Measurements from ENCODE around the gene SHROOM1.
A peak's percentile ranks its signal among the peaks of the same experiment; 100 is the strongest.
"Not testable (repeated sequence)": the region's sequence is repeated elsewhere in the genome, so short reads cannot be mapped to it uniquely, and the experiment has no call there.

SHROOM1 gene, protein sequence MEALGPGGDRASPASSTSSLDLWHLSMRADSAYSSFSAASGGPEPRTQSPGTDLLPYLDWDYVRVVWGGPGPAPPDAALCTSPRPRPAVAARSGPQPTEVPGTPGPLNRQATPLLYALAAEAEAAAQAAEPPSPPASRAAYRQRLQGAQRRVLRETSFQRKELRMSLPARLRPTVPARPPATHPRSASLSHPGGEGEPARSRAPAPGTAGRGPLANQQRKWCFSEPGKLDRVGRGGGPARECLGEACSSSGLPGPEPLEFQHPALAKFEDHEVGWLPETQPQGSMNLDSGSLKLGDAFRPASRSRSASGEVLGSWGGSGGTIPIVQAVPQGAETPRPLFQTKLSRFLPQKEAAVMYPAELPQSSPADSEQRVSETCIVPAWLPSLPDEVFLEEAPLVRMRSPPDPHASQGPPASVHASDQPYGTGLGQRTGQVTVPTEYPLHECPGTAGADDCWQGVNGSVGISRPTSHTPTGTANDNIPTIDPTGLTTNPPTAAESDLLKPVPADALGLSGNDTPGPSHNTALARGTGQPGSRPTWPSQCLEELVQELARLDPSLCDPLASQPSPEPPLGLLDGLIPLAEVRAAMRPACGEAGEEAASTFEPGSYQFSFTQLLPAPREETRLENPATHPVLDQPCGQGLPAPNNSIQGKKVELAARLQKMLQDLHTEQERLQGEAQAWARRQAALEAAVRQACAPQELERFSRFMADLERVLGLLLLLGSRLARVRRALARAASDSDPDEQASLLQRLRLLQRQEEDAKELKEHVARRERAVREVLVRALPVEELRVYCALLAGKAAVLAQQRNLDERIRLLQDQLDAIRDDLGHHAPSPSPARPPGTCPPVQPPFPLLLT

GRCh38 chr5:132830436-132831094, at the start of gene SHROOM1:
Gene SHROOM1, minus strand, starts transcription at chr5:132830647. Its CDS starts 4,507 bp downstream, at chr5:132826140.
- peak in 14 of 58 donors; percentile 21 to 59 (median 45) for DNase-seq

DNA sequence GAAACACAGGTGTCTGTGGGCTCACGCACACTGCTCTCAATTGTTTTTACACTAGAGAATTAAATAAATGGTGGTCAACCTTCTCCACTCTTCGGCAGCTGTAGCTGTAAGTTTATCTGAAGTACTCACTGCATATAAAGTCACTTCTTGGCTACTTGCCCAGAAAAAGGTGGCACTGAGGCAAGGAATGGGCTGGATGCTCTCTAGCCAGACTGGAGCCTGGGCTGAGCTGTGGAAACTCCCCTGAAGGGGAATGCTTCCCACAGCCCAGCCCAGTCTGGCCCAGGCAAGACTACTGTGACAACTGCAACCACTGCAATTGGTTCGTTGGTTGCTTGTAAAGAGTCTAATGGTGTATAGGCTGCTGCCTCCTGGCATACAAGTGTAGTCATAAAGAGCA, 47.5 kb upstream of the SHROOM1 start:
- DNase-seq = peak in 10 of 58 donors; percentile 3 to 35 (median 12)

DNA sequence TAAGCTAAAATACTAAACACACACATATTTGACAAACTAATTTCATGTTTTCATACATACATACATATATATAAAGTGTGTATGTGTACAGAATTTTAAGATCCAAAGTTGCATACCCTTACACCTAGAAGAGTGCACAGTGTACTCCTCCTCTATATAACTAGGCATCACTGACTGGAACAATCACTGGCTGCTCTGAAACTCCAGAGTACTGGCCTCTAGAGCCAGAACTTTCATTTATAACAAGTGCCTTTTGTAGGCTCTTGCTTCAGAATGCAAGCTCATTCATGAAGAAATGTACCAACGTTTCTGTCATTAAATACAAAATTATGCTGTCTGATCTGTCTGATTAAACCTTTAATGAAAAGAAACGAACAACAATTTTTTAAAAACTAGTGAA, 47.0 kb upstream of the SHROOM1 start:
- DNase-seq = peak in 1 of 58 donors; percentile 46

GRCh38 chr5:132876020-132876759, 45.7 kb upstream of the SHROOM1 start:
- no peak for DNase-seq

GRCh38 chr5:132873930-132874271, 43.5 kb upstream of the SHROOM1 start:
- DNase-seq = no peak

- no peak for DNase-seq
Measured at GRCh38 chr5:132873119-132873929, 42.9 kb upstream of the SHROOM1 start, which contains the start of gene LEAP2. Gene LEAP2, plus strand, starts transcription at chr5:132873668. Its CDS starts 27 bp downstream, at chr5:132873695.

DNA sequence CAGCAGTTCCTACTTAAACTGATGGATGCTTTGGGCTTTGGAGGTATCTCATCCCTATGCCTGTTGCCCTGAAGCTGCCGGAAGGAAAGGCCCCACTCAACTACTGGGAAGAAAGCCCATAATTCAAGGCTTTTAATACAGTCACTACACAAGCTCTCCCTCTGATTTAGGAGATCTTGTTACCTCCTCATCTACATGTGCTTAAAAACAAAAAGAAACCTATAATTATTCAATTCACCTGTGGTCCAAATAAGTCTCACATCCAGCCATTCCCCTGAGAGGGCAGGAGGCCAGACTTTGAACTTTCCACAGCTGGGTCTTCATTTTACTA, 42.3 kb upstream of the SHROOM1 start:
- DNase-seq = no peak

DNA sequence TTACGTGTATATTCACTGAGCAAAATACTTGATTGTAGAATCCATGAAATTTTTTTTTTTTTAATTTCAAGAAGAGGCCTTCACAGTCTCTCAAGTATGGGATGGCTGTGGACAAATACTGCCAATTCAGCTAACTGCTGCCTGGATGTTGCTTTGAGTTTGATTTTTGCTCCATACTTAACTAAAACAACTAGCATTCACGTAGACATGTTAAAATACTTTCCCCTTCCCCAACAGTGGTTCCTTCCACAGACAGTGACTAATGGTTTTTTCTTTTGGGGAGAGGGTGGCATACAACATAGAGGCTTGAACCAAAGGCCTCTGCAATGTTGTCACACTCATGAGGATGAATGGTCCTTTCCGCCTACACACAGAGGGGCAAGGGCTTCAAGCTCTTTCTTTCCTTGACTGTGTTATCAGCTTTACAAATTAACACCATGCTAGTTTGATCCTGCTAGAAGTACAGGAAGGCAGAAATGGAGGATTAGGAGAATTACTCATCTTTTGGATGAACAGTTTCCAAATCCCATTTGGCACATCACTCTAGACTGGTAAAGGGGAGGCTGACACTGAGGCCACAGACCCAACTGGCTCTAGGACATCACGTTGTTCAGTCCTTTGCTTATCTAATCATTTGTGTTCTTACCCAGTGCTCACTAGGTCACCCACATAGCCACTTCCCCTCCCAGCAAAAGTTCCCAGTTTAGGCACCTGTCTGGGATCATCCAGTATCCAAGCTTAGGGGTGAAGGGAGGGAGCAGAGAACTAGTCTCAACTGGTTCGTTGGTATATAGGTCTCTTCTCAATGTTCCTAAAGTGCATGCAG, 41.2 kb upstream of the SHROOM1 start:
- no peak for DNase-seq

DNA sequence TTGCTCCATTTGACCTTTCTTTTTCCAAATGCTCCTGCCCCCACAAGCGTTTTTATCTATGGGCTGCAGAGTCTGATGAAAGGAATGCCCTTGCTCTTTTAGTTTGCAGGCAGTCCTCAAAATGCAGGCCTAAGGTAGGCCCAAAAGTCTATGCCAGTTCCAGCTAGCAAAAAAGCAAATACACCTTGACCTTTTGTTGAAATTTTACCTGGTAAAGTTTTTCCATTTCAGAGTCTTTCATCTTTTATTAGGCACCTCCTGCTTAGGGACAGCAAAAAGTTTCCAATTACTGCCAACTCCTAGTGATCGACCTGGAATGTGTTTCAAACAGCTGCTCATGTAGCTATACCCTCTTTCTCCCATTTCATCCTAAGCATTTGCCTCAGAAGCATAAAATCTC, 40.4 kb upstream of the SHROOM1 start:
- DNase-seq = no peak

DNA sequence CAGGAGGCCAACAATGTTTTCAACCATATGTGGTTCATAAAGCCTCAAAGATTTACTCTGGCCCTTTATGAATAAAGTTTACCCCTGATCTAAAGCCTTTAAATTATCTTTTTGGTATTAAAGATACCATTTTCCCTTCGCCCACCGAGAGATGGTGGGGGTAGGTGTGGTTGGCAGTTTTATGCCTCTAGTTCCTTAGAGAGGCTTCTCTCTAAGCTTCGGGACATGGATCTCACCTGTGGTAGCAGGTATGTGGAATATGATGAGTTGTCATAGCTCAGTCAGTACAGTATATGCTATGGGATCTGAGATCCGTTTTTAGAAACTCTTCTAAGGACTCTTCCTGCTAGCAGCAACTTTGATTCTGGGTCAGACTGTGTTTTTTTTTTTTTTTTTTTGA, 38.3 kb upstream of the SHROOM1 start:
- DNase-seq = no peak

DNA sequence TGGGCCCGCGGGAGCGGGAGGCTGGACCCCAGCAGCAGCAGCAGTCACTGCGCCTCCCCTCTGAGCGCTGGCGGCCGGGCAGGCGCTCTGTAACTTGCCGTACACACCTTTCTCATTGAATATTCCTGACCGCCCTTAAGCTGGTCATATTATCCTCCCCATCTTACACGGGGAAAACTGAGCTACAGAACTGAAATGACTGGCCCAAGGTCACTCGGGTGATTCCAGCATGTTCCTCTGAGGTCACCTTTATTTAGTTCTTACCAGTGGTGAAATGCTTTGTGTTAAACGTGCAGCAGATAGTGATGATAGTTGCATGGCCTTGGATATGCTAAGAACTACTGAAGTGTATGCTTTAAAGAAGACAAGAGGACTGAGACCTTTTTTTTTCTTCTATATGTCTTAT, 36.6 kb upstream of the SHROOM1 start:
- no peak for DNase-seq

- DNase-seq = peak; percentile 68 to 100 (median 97)
Measured at GRCh38 chr5:132866342-132867045, 36.0 kb upstream of the SHROOM1 start, which contains the start of the genes GDF9 and UQCRQ. Gene GDF9, minus strand, starts transcription at chr5:132866469. Its CDS starts 1,936 bp downstream, at chr5:132864533. Gene UQCRQ, plus strand, starts transcription at chr5:132866642. Its CDS starts 240 bp downstream, at chr5:132866882.

DNA sequence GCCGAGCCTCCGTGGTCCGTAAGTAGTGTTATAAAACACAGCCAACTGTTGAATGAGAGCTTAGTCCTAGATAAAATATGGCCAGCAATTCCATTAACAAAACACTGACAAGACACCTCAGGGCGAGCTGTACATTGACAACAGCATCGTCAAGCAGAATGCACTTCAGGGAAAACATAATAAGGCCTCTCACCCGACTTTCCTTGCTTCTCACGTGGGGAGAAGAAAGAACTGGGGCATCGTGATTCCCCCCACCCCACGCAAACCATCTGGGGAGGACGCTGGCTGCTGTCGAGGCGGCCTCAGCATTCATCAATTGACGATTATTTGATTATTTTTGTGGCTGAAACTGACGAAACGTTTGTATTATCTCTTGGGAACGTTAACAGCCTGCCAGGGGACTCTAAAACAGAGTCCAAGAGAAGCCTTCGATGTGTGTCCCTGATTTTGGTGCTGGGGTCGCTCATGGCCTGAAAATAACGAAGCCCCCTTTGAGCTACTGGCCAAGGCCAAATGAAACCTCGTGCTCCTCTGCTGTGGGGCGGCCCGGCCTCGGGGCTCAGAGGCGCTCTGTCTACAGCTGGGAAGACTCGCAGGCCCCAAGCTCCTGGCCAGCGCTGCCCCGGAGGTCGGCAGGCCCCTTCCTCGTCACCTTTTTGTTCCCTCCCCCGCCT, 35.4 kb upstream of the SHROOM1 start:
- peak in 4 of 58 donors; percentile 7 to 50 (median 28) for DNase-seq

- DNase-seq = no peak
Measured at GRCh38 chr5:132860742-132861141, 30.3 kb upstream of the SHROOM1 start.

DNA sequence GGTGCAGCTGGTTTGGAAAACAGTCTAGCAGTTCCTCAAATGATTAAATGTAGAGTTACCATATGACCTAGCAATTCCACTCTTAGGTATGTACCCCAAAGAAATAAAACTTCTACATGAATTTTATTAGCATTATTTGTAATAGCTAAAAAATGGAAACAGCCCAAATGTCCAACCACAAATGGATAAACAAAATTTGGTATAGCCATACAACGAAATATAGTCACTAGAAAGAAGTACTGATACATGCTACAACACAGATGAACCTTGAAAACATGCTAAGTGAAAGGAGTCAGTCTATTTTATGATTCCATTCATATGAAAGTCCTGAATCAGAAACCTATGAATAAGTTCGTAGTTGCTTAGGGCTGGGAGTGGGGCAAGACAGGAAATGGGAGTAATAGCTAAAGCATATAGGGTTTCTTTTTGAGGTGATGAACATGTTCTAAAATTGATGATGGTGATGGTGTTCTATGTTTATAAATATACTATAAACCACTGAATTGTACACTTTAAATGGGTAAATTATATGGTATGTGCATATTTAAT, 29.5 kb upstream of the SHROOM1 start:
- DNase-seq = no peak

GRCh38 chr5:132856011-132856410, 25.6 kb upstream of the SHROOM1 start:
- DNase-seq = no peak

GRCh38 chr5:132854992-132855391, 24.5 kb upstream of the SHROOM1 start:
- not testable (repeated sequence) for DNase-seq

Measured in anterior cingulate cortex (tissue), 58 donors.